H1 (cell line): ENCODE measurements around the gene HENMT1. TPM values are rescaled to one million over a fixed set of nuclear protein-coding genes. Genes with fewer than 3 reads are reported as not detected.

Source experiments
- E2F6 ChIP-seq: IDR thresholded peaks from 2 replicates; pipeline ENCODE4 v1.6.1; 2012; ENCODE audit warnings: inconsistent platforms
- SAP30 ChIP-seq: fragments of 300-600 bp; sonication (generic); IDR thresholded peaks from 2 replicates; pipeline ENCODE4 v1.7.1; 2012; ENCODE audit warnings: low read length, moderate library complexity, mild to moderate bottlenecking, inconsistent platforms; ENCODE audit not compliant: insufficient read depth, insufficient replicate concordance
- YY1 ChIP-seq: IDR thresholded peaks from 2 replicates; pipeline ENCODE4 v1.6.1; 2011; ENCODE audit warnings: low read depth, mild to moderate bottlenecking, low read length
- polyA plus RNA-seq, 7 experiments: library from polyadenylated mRNA; depleted of rRNA in 3 of 7; stranded (reverse) in 5 of 7; unstranded in 2 of 7; fragments of >200 nt in 5 of 7; fragments of 200-250 nt in 2 of 7; gene quantifications; 1 replicate in 5 of 7; 2 replicates in 1 of 7; 4 replicates in 1 of 7; pipeline versions ENCODE4 v1.2.1 to v1.2.3, GENCODE V29; 2011 to 2013; ENCODE audit warnings: missing spikeins in 2 of 7, mixed read lengths in 2 of 7
- total RNA-seq: library from RNA; stranded (reverse); fragmentation: NEBNext Ultra II Directional; extraction: Animal tissue kit (Norgen Biotek cat#: 25700); gene quantifications from 2 replicates; pipeline ENCODE4 v1.2.1, GENCODE V29; 2021

HENMT1 gene
- total and polyA plus RNA-seq, 2 of the 8 experiments (the other 6 are each of a cell fraction or from before 2014, with no cell fraction given): 2.9 to 5.6 TPM

GRCh38 chr1:108653431-108654105 lies 7.3 kb downstream of the HENMT1 start (continued):
- TF ChIP-seq YY1 (no peak), SAP30 (no peak), E2F6 (no peak)
